GM23338 (cell line): ENCODE measurements around the gene SUCLG2. TPM values are rescaled to one million over a fixed set of nuclear protein-coding genes. Genes with fewer than 3 reads are reported as not detected.

Experiments
- ATAC-seq: fragments of 200-7000 bp; cut with Tn5 transposase; 3 replicates; pipeline ENCODE4 v1.9.1; 2020
- DNase-seq: peaks from one replicate; pipeline ENCODE4 v3.0.0-alpha.2; 2015; ENCODE audit warnings: low spot score
- H2AFZ ChIP-seq: fragments of 200-600 bp; sonication (generic); 2 replicates; pipeline ENCODE4 v1.8.0; 2016; ENCODE audit warnings: antibody characterized with exemption, mild to moderate bottlenecking, moderate library complexity
- H3F3A ChIP-seq: fragments of 200-600 bp; sonication (generic); replicated peaks from 2 replicates; pipeline ENCODE4 v1.8.0; 2017; ENCODE audit warnings: antibody characterized with exemption, mixed run types, low read depth
- H3K27ac ChIP-seq: fragments of 200-600 bp; sonication (generic); 2 replicates; pipeline ENCODE4 v1.6.1; 2016; ENCODE audit warnings: low read depth
- H3K27me3 ChIP-seq: fragments of 200-600 bp; sonication (generic); 2 replicates; pipeline ENCODE4 v1.8.0; 2016; ENCODE audit warnings: mild to moderate bottlenecking, mixed run types, moderate library complexity; ENCODE audit not compliant: insufficient read depth
- H3K36me3 ChIP-seq: fragments of 200-600 bp; sonication (generic); 2 replicates; pipeline ENCODE4 v1.8.0; 2016; ENCODE audit warnings: mild to moderate bottlenecking; ENCODE audit not compliant: insufficient read depth
- H3K4me1 ChIP-seq: fragments of 200-600 bp; sonication (generic); 2 replicates; pipeline ENCODE4 v1.8.0; 2016; ENCODE audit warnings: mild to moderate bottlenecking, moderate library complexity; ENCODE audit not compliant: insufficient read depth
- H3K4me2 ChIP-seq: fragments of 200-600 bp; sonication (generic); 2 replicates; pipeline ENCODE4 v1.7.1; 2017; ENCODE audit warnings: mixed run types
- H3K4me3 ChIP-seq: fragments of 200-600 bp; sonication (generic); 2 replicates; pipeline ENCODE4 v1.6.1; 2016; ENCODE audit warnings: mixed run types
- H3K79me2 ChIP-seq: fragments of 200-600 bp; sonication (generic); replicated peaks from 2 replicates; pipeline ENCODE4 v1.8.0; 2017; ENCODE audit warnings: mild to moderate bottlenecking; ENCODE audit not compliant: insufficient read depth
- H3K9me2 ChIP-seq: fragments of 200-600 bp; sonication (generic); 2 replicates; pipeline ENCODE4 v1.8.0; 2017; ENCODE audit not compliant: insufficient read depth
- H4K20me1 ChIP-seq: fragments of 200-600 bp; sonication (generic); replicated peaks from 2 replicates; pipeline ENCODE4 v1.8.0; 2017; ENCODE audit warnings: mild to moderate bottlenecking; ENCODE audit not compliant: insufficient read depth
- H3K27ac Mint-ChIP-seq: 2 replicates; pipeline ENCODE4 v1.8.0; 2020; ENCODE audit warnings: inconsistent platforms, mild to moderate bottlenecking, moderate library complexity, mixed read lengths
- H3K27me3 Mint-ChIP-seq: 3 replicates; pipeline ENCODE4 v1.8.0; 2022; ENCODE audit warnings: low read depth, mild to moderate bottlenecking, moderate library complexity, mixed read lengths, inconsistent platforms; ENCODE audit not compliant: insufficient read depth, poor library complexity
- H3K36me3 Mint-ChIP-seq: 3 replicates; pipeline ENCODE4 v1.8.0; 2021; ENCODE audit warnings: low read depth, mild to moderate bottlenecking, inconsistent platforms, moderate library complexity, mixed read lengths
- H3K4me1 Mint-ChIP-seq: 3 replicates; pipeline ENCODE4 v1.8.0; 2020; ENCODE audit warnings: mild to moderate bottlenecking, inconsistent platforms, mixed read lengths
- H3K4me3 Mint-ChIP-seq: 3 replicates; pipeline ENCODE4 v1.8.0; 2021; ENCODE audit warnings: moderate library complexity, mild to moderate bottlenecking, inconsistent platforms, mixed read lengths
- H3K9me3 Mint-ChIP-seq: 3 replicates; pipeline ENCODE4 v1.8.0; 2020; ENCODE audit warnings: moderate library complexity, mild to moderate bottlenecking, inconsistent platforms, mixed read lengths
- CREB1 ChIP-seq: fragments of 250-450 bp; sonication (Bioruptor Pico); IDR thresholded peaks from 2 replicates; pipeline ENCODE4 v1.5.0; 2020; ENCODE audit warnings: low read depth, mild to moderate bottlenecking, moderate library complexity
- EZH2 ChIP-seq: fragments of 200-600 bp; sonication (generic); IDR thresholded peaks from one replicate; pipeline ENCODE4 v1.8.0; 2017; ENCODE audit warnings: antibody characterized with exemption, mild to moderate bottlenecking, low read depth; ENCODE audit not compliant: unreplicated experiment
- EZH2phosphoT487 ChIP-seq: fragments of 200-600 bp; sonication (generic); IDR thresholded peaks from one replicate; pipeline ENCODE4 v1.8.1; 2018; ENCODE audit warnings: antibody characterized with exemption; ENCODE audit not compliant: unreplicated experiment
- JUNB ChIP-seq: IDR thresholded peaks from one replicate; pipeline ENCODE4 v1.6.1; 2016; ENCODE audit warnings: antibody characterized with exemption; ENCODE audit not compliant: unreplicated experiment
- NANOG ChIP-seq: IDR thresholded peaks from 2 replicates; pipeline ENCODE4 v1.6.1; 2016; ENCODE audit warnings: antibody characterized with exemption, borderline replicate concordance
- POLR2AphosphoS5 ChIP-seq: IDR thresholded peaks from 2 replicates; pipeline ENCODE4 v1.6.1; 2016; ENCODE audit warnings: antibody characterized with exemption, low read depth
- STAT1 ChIP-seq: IDR thresholded peaks from one replicate; pipeline ENCODE4 v1.6.1; 2016; ENCODE audit warnings: antibody characterized with exemption; ENCODE audit not compliant: unreplicated experiment
- ZNF114 ChIP-seq: fragments of 250-450 bp; sonication (Bioruptor Pico); IDR thresholded peaks from 2 replicates; pipeline ENCODE4 v1.5.0; 2020; ENCODE audit warnings: mild to moderate bottlenecking, moderate library complexity
- ZNF331 ChIP-seq: fragments of 250-450 bp; sonication (Bioruptor Pico); IDR thresholded peaks from 2 replicates; pipeline ENCODE4 v1.5.0; 2020; ENCODE audit warnings: low read depth, mild to moderate bottlenecking, moderate library complexity
- polyA plus RNA-seq: library from polyadenylated mRNA; unstranded; fragments of >200 nt; fragmentation: Nextera tagmentation; extraction: Ambion mirVana; gene quantifications from 2 replicates; pipeline ENCODE4 v1.2.1, GENCODE V29; 2016
- total RNA-seq: library from RNA; depleted of rRNA; stranded (reverse); fragments of >200 nt; shearing (Covaris generic); gene quantifications from 2 replicates; pipeline ENCODE4 v1.2.3, GENCODE V29; 2014
- TF ChIP-seq, protein P1 (sequence below), 2 experiments: fragments of 200-600 bp in 1 of 2; sonication (generic) in 1 of 2; conservative IDR thresholded peaks; 2 replicates each; pipeline versions ENCODE4 v1.5.1 to v1.6.1; 2016 to 2017; ENCODE audit warnings: antibody characterized with exemption in 2 of 2, low read depth in 2 of 2, mild to moderate bottlenecking in 2 of 2, moderate library complexity in 1 of 2
- TF ChIP-seq, protein P2 (sequence below): IDR thresholded peaks from 2 replicates; pipeline ENCODE4 v1.6.1; 2016; ENCODE audit warnings: antibody characterized with exemption
- TF ChIP-seq, protein P3 (sequence below): fragments of 250-450 bp; sonication (Bioruptor Pico); IDR thresholded peaks from 2 replicates; pipeline ENCODE4 v1.5.0; 2020; ENCODE audit warnings: mild to moderate bottlenecking, moderate library complexity

SUCLG2 gene
- total and polyA plus RNA-seq, 2 experiments from 2014 or later: 29.3 to 39.0 TPM

DNA sequence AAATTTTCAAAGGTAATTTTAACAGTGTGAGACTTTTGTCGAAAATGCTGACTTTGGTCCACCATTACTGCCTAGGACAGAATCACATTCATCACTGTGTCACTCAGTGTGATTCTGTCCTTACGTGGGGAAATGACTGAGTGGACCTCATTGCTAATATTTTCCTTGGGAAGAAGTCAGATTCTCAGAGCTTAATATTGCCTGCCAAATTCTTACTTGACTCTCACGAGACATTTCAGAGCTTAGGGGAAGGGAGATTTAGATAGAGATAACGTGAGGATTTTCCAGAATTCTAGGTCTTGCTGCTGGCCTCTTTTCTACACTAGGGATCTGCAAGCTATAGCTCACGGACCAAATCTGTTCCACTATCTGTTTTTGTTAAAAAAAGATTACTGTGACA lies 270.4 kb downstream of the SUCLG2 start (continued):
- TF ChIP-seq ZNF331 (CRISPR knock-in tag) (no peak), EZH2phosphoT487 (no peak), POLR2AphosphoS5 (no peak), ZNF114 (CRISPR knock-in tag) (no peak), EZH2 (no peak)
- TF ChIP-seq, protein P1, sequence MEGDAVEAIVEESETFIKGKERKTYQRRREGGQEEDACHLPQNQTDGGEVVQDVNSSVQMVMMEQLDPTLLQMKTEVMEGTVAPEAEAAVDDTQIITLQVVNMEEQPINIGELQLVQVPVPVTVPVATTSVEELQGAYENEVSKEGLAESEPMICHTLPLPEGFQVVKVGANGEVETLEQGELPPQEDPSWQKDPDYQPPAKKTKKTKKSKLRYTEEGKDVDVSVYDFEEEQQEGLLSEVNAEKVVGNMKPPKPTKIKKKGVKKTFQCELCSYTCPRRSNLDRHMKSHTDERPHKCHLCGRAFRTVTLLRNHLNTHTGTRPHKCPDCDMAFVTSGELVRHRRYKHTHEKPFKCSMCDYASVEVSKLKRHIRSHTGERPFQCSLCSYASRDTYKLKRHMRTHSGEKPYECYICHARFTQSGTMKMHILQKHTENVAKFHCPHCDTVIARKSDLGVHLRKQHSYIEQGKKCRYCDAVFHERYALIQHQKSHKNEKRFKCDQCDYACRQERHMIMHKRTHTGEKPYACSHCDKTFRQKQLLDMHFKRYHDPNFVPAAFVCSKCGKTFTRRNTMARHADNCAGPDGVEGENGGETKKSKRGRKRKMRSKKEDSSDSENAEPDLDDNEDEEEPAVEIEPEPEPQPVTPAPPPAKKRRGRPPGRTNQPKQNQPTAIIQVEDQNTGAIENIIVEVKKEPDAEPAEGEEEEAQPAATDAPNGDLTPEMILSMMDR (conservative IDR thresholded peaks at IDR 0.05; ENCODE audit: low read depth in 2 of 2): no peak

DNA sequence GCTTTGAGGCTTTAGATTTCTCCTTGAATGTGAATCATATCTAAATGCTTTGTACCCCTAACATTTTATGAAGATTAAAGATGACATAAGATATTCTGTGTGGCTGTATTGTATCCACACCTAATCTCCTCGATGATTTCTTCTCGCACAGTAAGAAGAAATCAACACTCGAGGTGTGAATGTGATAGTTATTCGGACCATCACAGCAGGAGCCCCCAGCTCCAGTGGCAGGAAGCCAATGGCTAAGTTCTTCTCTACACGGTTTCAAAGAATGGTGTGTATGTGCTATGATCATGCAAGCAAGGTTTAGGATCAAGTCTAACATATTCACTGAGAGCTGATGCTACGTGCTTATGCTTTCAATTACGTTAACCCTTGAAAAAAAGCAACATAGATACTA lies 271.0 kb downstream of the SUCLG2 start:
- Histone ChIP-seq H3K4me2 (no peak overlapping the region), H3K27ac (no peak overlapping the region), H3K79me2 (no peaks in the 10 kb centered on the region), H3K4me3 (no peak overlapping the region), H4K20me1 (no peaks in the 10 kb centered on the region), H3K4me1 (peaks cover 3% of the 10 kb centered on the region; the same call in 1 of the 2 replicates), H3K9me2 (no peaks in the 10 kb centered on the region), H3K36me3 (no peaks in the 10 kb centered on the region), H3F3A (no peaks in the 10 kb centered on the region), H2AFZ (no peak overlapping the region), H3K27me3 (no peaks in the 10 kb centered on the region)
- Mint-ChIP-seq H3K36me3 (peaks cover 7% of the 10 kb centered on the region), H3K27me3 (no peaks in the 10 kb centered on the region), H3K4me1 (peaks cover 15% of the 10 kb centered on the region; the same call in 2 of the 3 replicates), H3K27ac (no peak overlapping the region), H3K4me3 (no peak overlapping the region), H3K9me3 (no peaks in the 10 kb centered on the region)
- no peak for DNase-seq
- ATAC-seq: no peak
- TF ChIP-seq EZH2: no peak
- TF ChIP-seq NANOG: no peak
- no peak for TF ChIP-seq EZH2phosphoT487
- no peak for TF ChIP-seq STAT1
- TF ChIP-seq, protein P2, sequence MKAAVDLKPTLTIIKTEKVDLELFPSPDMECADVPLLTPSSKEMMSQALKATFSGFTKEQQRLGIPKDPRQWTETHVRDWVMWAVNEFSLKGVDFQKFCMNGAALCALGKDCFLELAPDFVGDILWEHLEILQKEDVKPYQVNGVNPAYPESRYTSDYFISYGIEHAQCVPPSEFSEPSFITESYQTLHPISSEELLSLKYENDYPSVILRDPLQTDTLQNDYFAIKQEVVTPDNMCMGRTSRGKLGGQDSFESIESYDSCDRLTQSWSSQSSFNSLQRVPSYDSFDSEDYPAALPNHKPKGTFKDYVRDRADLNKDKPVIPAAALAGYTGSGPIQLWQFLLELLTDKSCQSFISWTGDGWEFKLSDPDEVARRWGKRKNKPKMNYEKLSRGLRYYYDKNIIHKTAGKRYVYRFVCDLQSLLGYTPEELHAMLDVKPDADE: no peak
- TF ChIP-seq, protein P1 (conservative IDR thresholded peaks at IDR 0.05; ENCODE audit: low read depth in 2 of 2): no peak
- TF ChIP-seq, protein P3, sequence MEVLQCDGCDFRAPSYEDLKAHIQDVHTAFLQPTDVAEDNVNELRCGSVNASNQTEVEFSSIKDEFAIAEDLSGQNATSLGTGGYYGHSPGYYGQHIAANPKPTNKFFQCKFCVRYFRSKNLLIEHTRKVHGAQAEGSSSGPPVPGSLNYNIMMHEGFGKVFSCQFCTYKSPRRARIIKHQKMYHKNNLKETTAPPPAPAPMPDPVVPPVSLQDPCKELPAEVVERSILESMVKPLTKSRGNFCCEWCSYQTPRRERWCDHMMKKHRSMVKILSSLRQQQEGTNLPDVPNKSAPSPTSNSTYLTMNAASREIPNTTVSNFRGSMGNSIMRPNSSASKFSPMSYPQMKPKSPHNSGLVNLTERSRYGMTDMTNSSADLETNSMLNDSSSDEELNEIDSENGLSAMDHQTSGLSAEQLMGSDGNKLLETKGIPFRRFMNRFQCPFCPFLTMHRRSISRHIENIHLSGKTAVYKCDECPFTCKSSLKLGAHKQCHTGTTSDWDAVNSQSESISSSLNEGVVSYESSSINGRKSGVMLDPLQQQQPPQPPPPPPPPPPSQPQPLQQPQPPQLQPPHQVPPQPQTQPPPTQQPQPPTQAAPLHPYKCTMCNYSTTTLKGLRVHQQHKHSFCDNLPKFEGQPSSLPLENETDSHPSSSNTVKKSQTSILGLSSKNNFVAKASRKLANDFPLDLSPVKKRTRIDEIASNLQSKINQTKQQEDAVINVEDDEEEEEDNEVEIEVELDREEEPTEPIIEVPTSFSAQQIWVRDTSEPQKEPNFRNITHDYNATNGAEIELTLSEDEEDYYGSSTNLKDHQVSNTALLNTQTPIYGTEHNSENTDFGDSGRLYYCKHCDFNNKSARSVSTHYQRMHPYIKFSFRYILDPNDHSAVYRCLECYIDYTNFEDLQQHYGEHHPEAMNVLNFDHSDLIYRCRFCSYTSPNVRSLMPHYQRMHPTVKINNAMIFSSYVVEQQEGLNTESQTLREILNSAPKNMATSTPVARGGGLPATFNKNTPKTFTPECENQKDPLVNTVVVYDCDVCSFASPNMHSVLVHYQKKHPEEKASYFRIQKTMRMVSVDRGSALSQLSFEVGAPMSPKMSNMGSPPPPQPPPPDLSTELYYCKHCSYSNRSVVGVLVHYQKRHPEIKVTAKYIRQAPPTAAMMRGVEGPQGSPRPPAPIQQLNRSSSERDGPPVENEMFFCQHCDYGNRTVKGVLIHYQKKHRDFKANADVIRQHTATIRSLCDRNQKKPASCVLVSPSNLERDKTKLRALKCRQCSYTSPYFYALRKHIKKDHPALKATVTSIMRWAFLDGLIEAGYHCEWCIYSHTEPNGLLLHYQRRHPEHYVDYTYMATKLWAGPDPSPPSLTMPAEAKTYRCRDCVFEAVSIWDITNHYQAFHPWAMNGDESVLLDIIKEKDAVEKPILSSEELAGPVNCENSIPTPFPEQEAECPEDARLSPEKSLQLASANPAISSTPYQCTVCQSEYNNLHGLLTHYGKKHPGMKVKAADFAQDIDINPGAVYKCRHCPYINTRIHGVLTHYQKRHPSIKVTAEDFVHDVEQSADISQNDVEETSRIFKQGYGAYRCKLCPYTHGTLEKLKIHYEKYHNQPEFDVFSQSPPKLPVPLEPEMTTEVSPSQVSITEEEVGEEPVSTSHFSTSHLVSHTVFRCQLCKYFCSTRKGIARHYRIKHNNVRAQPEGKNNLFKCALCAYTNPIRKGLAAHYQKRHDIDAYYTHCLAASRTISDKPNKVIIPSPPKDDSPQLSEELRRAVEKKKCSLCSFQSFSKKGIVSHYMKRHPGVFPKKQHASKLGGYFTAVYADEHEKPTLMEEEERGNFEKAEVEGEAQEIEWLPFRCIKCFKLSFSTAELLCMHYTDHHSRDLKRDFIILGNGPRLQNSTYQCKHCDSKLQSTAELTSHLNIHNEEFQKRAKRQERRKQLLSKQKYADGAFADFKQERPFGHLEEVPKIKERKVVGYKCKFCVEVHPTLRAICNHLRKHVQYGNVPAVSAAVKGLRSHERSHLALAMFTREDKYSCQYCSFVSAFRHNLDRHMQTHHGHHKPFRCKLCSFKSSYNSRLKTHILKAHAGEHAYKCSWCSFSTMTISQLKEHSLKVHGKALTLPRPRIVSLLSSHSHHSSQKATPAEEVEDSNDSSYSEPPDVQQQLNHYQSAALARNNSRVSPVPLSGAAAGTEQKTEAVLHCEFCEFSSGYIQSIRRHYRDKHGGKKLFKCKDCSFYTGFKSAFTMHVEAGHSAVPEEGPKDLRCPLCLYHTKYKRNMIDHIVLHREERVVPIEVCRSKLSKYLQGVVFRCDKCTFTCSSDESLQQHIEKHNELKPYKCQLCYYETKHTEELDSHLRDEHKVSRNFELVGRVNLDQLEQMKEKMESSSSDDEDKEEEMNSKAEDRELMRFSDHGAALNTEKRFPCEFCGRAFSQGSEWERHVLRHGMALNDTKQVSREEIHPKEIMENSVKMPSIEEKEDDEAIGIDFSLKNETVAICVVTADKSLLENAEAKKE (CRISPR knock-in tag): no peak
- no peak for TF ChIP-seq CREB1 (CRISPR knock-in tag)
- TF ChIP-seq ZNF114 (CRISPR knock-in tag): no peak
- no peak for TF ChIP-seq ZNF331 (CRISPR knock-in tag)
- no peak for TF ChIP-seq POLR2AphosphoS5
- no peak for TF ChIP-seq JUNB
